HAP-1 (cell line): Measurements from ENCODE around the gene PNPO.
"Not testable (repeated sequence)": the region's sequence is repeated elsewhere in the genome, so short reads cannot be mapped to it uniquely, and the experiment has no call there.

Source experiments
- DNase-seq, 2 experiments: peaks; one replicate each; pipeline ENCODE4 v3.0.0-alpha.2; 2016 to 2020; ENCODE audit warnings: low spot score in 2 of 2
- H3K27me3 ChIP-seq: fragments of 250-450 bp; sonication (Bioruptor Pico); 2 replicates; pipeline ENCODE4 v1.5.1; 2020; ENCODE audit warnings: low read depth, mild to moderate bottlenecking, moderate library complexity
- H3K36me3 ChIP-seq: fragments of 250-450 bp; sonication (Bioruptor Pico); replicated peaks from 2 replicates; pipeline ENCODE4 v1.5.1; 2020; ENCODE audit warnings: mild to moderate bottlenecking
- H3K4me1 ChIP-seq: fragments of 250-450 bp; sonication (Bioruptor Pico); 2 replicates; pipeline ENCODE4 v1.5.1; 2020; ENCODE audit warnings: mild to moderate bottlenecking
- H3K4me3 ChIP-seq: fragments of 250-450 bp; sonication (Bioruptor Pico); 2 replicates; pipeline ENCODE4 v1.5.1; 2020; ENCODE audit warnings: mild to moderate bottlenecking, moderate library complexity
- H3K9me3 ChIP-seq: fragments of 250-450 bp; sonication (Bioruptor Pico); 2 replicates; pipeline ENCODE4 v1.5.1; 2020; ENCODE audit warnings: mild to moderate bottlenecking, moderate library complexity
- in situ Hi-C: fragments of 300-500 bp; cut with MboI; formaldehyde crosslinking; loops from 3 replicates; pipeline ENCODE4 v1.14.3; 2020; ENCODE audit warnings: low sequenced_read_pairs, inconsistent platforms, mixed read lengths

Gene PNPO

DNA sequence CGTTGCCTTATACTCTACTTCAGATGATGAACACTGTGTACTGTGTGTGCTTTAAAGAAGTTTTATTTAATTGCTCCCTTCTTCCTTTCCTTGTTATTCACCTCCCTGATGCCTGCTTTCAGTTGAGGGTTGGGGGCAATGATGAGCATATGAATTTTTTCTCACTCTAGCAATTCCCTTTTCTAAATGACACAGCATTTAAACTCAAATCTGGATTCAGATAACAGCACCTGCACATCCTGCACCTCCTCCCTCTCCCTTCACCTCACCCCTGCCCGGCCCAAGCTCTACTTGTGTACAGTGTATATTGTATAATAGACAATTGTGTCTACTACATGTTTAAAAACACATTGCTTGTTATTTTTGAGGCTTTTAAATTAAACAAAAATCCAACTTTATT is 13.0 kb upstream of the PNPO start:
- Histone ChIP-seq H3K36me3 (peaks cover 19% of the 10 kb centered on the region), H3K4me3 (no peak overlapping the region), H3K4me1 (no peaks in the 10 kb centered on the region), H3K27me3 (no peaks in the 10 kb centered on the region), H3K9me3 (no peaks in the 10 kb centered on the region)
- no peak for DNase-seq
- in situ Hi-C loops = no loop called here

- no peak for DNase-seq
- no peak overlapping the region for H3K4me3 ChIP-seq
- H3K9me3 ChIP-seq = no peaks in the 10 kb centered on the region
- no peaks in the 10 kb centered on the region for H3K27me3 ChIP-seq
- in situ Hi-C loops = no loop called here
- peaks cover 15% of the 10 kb centered on the region for H3K36me3 ChIP-seq
- H3K4me1 ChIP-seq = no peaks in the 10 kb centered on the region
Observed at GRCh38 chr17:47929218-47930000, 12.0 kb upstream of the PNPO start.

DNA sequence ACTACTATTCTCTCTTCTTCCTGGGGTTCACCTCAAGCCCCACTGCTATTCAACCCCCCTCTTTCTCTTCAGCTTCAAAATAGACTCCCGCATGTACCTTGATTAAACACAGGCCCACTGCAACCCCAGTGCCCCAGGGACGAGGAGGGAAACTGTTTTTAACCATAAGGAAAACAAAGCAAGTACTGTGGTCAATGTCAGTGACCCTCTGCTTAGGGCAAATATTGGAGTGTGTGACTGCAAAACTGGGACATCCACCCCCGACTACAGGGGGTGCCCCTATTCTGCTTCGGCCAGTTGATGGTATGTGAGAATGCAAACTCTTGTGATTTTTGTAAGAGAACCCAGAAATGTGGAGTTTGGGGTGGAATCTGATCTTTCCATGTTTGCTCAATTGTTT is 9.5 kb upstream of the PNPO start:
- in situ Hi-C loops = no loop called here
- H3K4me1 ChIP-seq = no peaks in the 10 kb centered on the region
- H3K36me3 ChIP-seq = peaks cover 4% of the 10 kb centered on the region; the same call in 1 of the 2 replicates
- DNase-seq = no peak
- H3K27me3 ChIP-seq = no peaks in the 10 kb centered on the region
- H3K4me3 ChIP-seq = no peak overlapping the region
- no peaks in the 10 kb centered on the region for H3K9me3 ChIP-seq

DNA sequence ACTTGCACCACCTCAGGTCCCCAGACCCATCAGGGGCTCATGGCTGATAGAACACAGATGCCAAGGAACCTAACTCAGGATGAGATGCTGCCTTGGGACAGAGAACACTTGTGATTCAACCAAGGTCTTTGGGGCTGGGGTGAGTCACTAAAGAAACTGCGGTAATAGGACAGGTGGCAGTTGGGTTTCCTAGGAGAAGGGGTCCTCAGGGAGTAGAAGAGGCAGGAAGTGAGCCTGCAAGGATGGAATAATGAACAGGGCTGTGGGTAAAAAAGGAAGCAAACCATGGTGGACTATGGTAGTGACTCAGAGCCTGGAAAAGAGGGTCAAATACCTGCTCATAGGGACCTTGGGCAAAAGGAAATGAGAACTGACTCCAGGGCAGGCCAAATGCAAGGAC is 6.5 kb upstream of the PNPO start:
- no peaks in the 10 kb centered on the region for H3K9me3 ChIP-seq
- in situ Hi-C loops = no loop called here
- no peak for DNase-seq

DNA sequence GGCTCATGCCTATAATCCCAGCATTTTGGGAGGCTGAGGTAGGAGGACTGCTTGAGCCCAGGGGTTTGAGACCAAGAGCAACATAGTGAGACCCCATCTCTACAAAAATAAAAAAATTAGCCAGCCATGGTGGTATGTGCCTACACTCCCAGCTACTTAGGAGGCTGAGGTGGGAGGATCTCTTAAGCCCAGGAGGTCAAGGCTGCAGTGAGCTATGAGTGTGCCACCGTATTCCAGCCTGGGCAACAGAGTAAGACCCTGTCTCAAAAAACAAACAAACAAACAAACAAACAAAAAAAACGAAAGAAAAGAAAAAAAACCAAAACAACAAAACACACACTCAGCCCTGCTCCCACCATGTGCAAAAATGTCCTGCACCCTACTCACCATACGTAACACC is 5.9 kb upstream of the PNPO start:
- H3K9me3 ChIP-seq, in situ Hi-C loops, H3K27me3 ChIP-seq, DNase-seq, H3K36me3 ChIP-seq, H3K4me3 ChIP-seq, H3K4me1 ChIP-seq: not testable (repeated sequence)

More for the DNA sequence above, 6.5 kb upstream of the PNPO start:
- Histone ChIP-seq H3K4me1 (peaks cover 8% of the 10 kb centered on the region), H3K27me3 (no peaks in the 10 kb centered on the region), H3K4me3 (no peak overlapping the region), H3K36me3 (no peaks in the 10 kb centered on the region)

DNA sequence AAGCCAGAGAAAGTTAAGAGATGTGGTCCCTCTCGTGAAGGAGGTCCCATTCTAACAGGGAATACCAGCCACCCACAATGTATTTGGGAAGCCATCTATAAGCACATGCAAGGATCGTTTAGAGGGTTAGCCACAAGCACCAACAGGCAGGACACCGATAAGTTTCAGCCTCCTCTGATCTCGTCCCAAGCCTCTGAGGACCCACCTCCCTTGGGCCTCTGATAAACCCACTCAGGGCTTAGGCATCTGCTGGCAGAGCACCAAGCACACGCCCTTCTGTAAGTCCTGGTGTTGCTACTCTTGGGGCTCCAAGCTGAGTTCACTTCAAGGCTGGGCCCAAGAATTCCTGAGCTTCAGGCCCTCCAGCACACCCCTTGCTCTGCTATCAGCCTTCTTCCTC is 5.4 kb upstream of the PNPO start:
- H3K36me3 ChIP-seq = no peaks in the 10 kb centered on the region
- H3K4me1 ChIP-seq = peaks cover 10% of the 10 kb centered on the region
- in situ Hi-C loops = no loop called here
- no peak for DNase-seq
- no peaks in the 10 kb centered on the region for H3K9me3 ChIP-seq
- no peak overlapping the region for H3K4me3 ChIP-seq
- no peaks in the 10 kb centered on the region for H3K27me3 ChIP-seq

- Histone ChIP-seq H3K4me1 (peaks cover 21% of the 10 kb centered on the region), H3K9me3 (no peaks in the 10 kb centered on the region), H3K4me3 (no peak overlapping the region), H3K27me3 (no peaks in the 10 kb centered on the region), H3K36me3 (no peaks in the 10 kb centered on the region)
- in situ Hi-C loops = no loop called here
- DNase-seq = no peak
Observed at GRCh38 chr17:47937941-47938340, 3.4 kb upstream of the PNPO start.

GRCh38 chr17:47942096-47942510 is 732 bp downstream of the PNPO start:
- Histone ChIP-seq H3K4me1 (peaks cover 23% of the 10 kb centered on the region), H3K27me3 (no peaks in the 10 kb centered on the region), H3K9me3 (no peaks in the 10 kb centered on the region), H3K36me3 (peaks cover 27% of the 10 kb centered on the region), H3K4me3 (peak overlapping the region; percentile 68)
- in situ Hi-C loops = no loop called here
- no peak for DNase-seq

GRCh38 chr17:47942568-47942967 is 1.2 kb downstream of the PNPO start:
- Histone ChIP-seq H3K4me1 (peaks cover 24% of the 10 kb centered on the region), H3K4me3 (peak overlapping the region; percentile 68), H3K36me3 (peaks cover 28% of the 10 kb centered on the region), H3K27me3 (no peaks in the 10 kb centered on the region), H3K9me3 (no peaks in the 10 kb centered on the region)
- in situ Hi-C loops = no loop called here
- DNase-seq = peak in 1 of 2 experiments; percentile 14

DNA sequence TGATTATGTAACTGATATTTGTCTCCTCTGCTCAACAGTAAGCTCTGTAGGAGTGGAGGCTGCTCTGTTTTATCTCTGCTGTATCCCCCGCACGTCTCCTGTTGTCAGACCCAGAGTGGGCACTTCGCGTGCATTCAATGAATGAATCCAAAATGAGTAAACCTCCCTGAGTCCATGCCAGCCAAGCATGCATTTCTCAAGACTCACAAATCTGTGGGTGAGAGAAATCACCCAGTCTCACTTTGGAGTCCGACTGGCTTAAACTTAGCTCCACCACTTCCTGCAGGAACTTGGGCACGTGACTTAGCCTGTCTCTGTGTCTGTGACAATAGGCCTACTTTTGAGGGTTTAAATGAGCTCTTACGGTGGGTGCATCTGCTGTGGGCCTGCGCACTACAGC is 3.7 kb downstream of the PNPO start:
- Histone ChIP-seq H3K36me3 (peaks cover 45% of the 10 kb centered on the region), H3K9me3 (no peaks in the 10 kb centered on the region), H3K27me3 (no peaks in the 10 kb centered on the region), H3K4me3 (no peak overlapping the region), H3K4me1 (peaks cover 19% of the 10 kb centered on the region)
- in situ Hi-C loops = loop anchor here (5.0 kb wide), 1 partner anchor 72 kb away; no protein-coding TSS in a partner anchor
- no peak for DNase-seq

DNA sequence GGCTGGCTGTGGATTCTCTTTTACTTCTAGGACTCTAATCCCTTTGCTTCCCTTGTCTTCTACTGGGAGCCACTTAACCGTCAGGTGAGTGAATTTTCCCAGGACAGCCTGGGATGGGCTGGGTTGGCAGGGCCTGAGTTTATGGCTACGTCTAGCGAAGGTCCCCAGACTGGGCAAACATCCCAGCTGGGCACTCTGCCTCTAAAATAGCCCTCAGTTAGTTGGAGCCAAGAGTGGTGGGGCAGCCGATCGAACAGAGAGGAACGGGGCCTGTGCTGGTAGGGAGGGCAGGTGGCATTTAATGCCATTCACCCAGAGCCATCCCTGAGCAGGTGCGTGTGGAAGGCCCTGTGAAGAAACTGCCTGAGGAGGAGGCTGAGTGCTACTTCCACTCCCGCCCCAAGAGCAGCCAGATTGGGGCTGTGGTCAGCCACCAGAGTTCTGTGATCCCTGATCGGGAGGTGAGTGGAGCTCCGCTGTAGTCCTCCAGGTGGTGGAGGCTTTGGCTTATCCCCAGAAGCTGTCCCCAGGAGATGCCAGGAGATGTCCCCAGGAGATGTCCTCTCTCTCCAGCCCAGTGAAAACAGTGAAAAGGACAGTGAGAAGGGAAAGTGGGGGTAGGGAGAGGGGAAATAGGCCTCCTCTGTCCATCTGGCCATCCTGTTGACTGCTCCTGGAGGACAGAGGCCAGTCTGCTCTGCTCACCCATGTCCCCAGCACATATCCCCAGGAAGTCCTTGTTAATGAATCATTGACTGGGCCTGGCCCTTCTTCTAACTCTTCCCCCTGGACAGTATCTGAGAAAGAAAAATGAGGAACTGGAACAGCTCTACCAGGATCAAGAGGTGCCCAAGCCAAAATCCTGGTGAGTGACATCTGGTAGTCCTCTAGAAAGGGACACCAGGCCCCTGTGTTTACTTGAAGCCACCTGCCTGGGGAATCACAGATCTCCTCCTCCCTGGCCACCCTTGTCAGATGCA is 4.4 kb downstream of the PNPO start:
- peaks cover 18% of the 10 kb centered on the region for H3K4me1 ChIP-seq
- H3K4me3 ChIP-seq = no peak overlapping the region
- peaks cover 49% of the 10 kb centered on the region for H3K36me3 ChIP-seq
- no peaks in the 10 kb centered on the region for H3K9me3 ChIP-seq
- in situ Hi-C loops = loop anchor here (5.0 kb wide), 1 partner anchor 71 kb away; no protein-coding TSS in a partner anchor
- H3K27me3 ChIP-seq = no peaks in the 10 kb centered on the region
- no peak for DNase-seq

GRCh38 chr17:47946516-47946915 is 5.1 kb downstream of the PNPO start:
- Histone ChIP-seq H3K4me3 (no peak overlapping the region), H3K27me3 (no peaks in the 10 kb centered on the region), H3K9me3 (no peaks in the 10 kb centered on the region), H3K4me1 (peaks cover 14% of the 10 kb centered on the region), H3K36me3 (peaks cover 49% of the 10 kb centered on the region)
- in situ Hi-C loops = loop anchor here (5.0 kb wide), 1 partner anchor 71 kb away; no protein-coding TSS in a partner anchor
- no peak for DNase-seq

GRCh38 chr17:47946929-47947397 is 5.6 kb downstream of the PNPO start:
- in situ Hi-C loops = loop anchor here (5.0 kb wide), 1 partner anchor 70 kb away; no protein-coding TSS in a partner anchor
- Histone ChIP-seq H3K4me3 (no peak overlapping the region), H3K36me3 (peaks cover 49% of the 10 kb centered on the region), H3K27me3 (no peaks in the 10 kb centered on the region), H3K9me3 (no peaks in the 10 kb centered on the region), H3K4me1 (peaks cover 14% of the 10 kb centered on the region)
- peak; percentile 52 to 84 for DNase-seq
